ENCODE data around the gene SLC7A4.
"Not testable (repeated sequence)": the region's sequence is repeated elsewhere in the genome, so short reads cannot be mapped to it uniquely, and the experiment has no call there.

SLC7A4 gene

DNA sequence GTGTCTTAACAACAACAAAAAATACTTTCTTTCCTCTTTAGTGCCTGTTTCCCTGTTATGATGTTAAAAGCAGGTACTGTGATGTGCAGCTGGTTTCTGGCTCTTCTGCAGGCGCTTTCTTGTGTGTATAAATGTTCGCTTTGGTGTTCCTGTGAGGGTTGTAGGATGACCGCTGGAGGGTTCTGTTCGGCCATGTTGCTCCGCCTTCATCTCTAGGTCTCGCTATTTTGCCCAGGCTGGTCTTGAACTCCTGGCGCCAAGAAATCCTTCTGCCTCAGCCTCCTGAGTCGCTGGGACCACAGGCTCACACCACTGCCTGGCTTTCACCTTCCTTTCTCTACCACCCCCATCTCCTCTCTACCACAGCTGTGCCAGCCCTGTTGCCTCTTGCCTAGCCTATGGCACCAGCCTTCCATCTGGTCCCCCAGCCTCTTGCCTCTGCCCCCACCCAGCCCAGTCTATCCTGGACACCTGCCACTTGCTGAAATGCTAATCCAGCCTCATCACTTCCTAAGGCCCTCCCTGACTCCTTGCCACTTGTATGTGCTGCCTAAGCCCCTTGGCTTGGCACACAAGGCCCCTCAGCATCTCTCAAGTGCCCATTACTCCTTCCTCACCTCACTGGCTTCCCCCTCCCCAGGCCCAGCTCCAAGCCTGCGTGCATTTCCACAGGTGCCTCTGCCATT lies 18.9 kb upstream of the SLC7A4 start:
- Mint-ChIP-seq H3K4me1 (peaks cover 33% of the 10 kb centered on the region), H3K27ac (peak overlapping the region in 1 of 2 donors; percentile 43)

DNA sequence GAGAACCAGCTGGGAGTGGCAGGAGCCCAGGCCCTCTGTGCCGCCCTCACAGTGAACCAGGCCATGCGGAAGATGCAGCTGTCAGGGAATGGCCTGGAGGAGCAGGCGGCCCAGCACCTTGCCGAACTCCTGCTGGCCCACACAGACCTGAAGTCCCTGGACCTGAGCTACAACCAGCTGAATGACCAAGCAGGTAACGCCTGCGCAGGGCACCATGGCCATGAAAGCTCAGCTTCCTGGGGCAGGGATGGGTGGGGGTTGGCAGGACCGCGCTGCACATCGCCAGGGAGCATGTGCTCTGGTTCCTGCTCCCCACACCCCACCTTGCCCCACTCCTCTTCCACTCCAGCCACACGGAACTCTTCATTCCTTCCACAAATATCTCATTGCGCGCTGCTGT lies 16.6 kb upstream of the SLC7A4 start:
- H3K27ac Mint-ChIP-seq, DNase-seq, ATAC-seq, H3K4me3 Mint-ChIP-seq, H3K9me3 Mint-ChIP-seq: not testable (repeated sequence)
- Mint-ChIP-seq H3K4me1 (peaks cover 32% of the 10 kb centered on the region), H3K27me3 (peaks cover 18% of the 10 kb centered on the region)

More for the DNA sequence above, 18.9 kb upstream of the SLC7A4 start:
- Mint-ChIP-seq H3K4me3 (no peak overlapping the region), H3K27me3 (peaks cover 13% of the 10 kb centered on the region), H3K9me3 (no peaks in the 10 kb centered on the region)
- DNase-seq (no peak), ATAC-seq (no peak)

DNA sequence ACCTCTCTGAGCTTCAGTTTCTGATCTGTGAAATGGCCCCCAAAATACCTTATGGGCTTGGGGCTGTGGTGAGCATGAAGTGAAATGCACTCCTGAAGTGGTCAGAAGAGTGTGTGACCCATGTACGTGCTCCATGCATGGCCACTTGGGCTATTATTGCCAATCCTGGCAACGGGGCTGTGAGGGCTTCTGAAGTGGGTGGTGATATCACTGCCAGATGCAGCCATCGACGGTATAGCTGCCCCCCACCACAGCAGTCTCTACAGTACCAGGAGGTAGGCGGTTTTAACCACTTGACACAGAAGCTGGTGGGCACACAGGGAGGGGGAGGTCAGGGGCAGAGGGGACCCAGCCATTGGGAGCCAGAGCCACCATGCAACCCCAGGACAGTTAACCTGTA lies 16.1 kb upstream of the SLC7A4 start:
- not testable (repeated sequence) for H3K4me3 Mint-ChIP-seq, ATAC-seq, H3K27ac Mint-ChIP-seq, DNase-seq, H3K9me3 Mint-ChIP-seq
- Mint-ChIP-seq H3K27me3 (peaks cover 23% of the 10 kb centered on the region), H3K4me1 (peaks cover 37% of the 10 kb centered on the region)

DNA sequence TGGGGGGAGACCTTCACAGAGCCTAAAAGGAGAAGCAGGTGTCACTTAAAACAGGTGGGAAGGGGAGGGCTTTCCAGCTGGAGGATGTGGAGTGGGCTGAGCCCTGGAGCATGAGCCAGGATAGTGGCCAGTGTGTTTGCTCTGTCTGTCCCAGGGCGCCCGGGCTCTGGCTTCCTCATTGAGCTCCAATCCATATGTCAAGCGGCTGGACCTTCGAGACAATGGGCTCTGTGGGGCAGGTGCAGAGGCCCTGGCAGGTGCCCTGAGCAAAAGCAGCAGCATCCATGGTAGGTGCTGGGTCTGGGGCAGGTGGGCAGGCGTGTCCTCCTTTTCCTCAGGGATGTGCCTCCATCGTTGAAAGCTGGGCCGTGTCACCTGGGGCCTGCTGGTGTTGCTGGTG lies 15.4 kb upstream of the SLC7A4 start:
- ATAC-seq (no peak), DNase-seq (no peak)
- H3K4me1 Mint-ChIP-seq = peaks cover 43% of the 10 kb centered on the region
- H3K9me3 Mint-ChIP-seq = no peaks in the 10 kb centered on the region
- no peak overlapping the region for H3K4me3 Mint-ChIP-seq
- no peak overlapping the region for H3K27ac Mint-ChIP-seq
- H3K27me3 Mint-ChIP-seq = peaks cover 30% of the 10 kb centered on the region

DNA sequence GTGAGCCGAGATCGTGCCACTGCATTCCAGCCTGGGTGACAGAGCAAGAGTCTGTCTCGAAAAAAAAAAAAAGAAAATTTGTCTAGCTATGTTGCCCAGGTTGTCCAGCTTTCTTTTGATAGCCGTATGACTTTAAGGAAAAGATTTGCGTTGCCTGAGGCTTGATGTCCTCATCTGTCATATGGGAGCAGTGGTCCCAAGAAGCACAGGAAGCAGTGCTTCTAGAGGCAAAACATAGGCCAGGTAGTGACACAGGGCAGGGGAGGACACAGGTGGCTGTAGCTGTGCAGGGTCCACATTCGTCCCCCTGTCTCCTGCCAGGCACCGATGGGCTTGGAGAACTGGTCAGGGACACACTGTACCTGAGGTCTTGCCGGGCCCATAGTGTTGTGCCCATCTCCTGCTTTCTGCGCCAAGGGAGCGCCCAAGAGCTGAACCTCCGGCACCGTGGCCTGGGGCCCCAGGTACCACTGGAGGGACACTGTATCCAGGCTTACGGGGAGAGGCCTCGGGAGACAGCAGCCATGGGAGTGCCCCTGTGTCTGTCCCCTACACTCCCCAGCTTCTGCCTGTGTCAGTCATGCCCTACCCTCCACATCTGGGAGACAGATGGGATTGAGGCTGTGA lies 14.8 kb upstream of the SLC7A4 start:
- no peak for ATAC-seq

DNA sequence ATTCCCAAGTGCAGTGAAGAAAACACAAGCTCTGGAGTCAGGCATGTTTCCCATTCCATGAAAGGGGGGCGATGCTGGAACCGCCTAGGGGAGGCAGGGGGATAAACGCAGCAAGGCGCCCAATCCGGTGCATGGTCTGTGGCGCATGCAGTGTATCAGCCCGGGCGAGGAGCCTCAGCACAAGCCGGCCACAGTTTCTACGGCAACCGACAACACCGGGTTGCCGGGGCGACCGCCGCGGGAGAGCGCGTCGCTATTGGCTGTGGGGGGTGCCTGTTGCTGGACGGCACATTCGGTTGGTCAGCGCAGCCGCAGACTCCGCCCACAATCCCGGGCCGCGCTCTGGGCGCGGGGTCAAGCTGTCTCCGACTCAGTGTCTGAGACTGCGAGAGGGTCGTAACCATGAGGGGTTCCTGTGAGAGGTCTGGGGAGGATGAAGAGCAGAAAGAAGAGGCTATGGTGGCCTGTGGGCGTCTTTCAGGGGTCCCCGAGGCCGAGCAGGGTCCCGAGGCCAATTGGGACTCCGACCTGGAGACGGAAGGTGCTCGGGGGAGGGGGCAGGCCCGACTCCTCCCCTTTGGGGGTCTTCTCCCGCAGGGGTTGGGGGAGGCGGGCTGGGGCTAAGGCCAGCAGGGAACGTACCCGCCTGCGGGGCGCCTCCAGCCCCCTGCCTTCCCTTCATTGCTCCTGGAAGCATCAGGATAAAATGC lies 13.4 kb upstream of the SLC7A4 start, which contains the start of gene LRRC74B:
Gene LRRC74B (plus strand): TSS at position 362 of the 710 bp plus-strand sequence. CDS start 41 bp downstream, at position 403.
- Mint-ChIP-seq H3K27ac (peak within 1 kb of the TSS; percentile 88 to 95), H3K4me1 (peaks cover 31% of the 10 kb centered on the region), H3K4me3 (peak within 1 kb of the TSS; percentile 75 to 80), H3K9me3 (no peaks in the 10 kb centered on the region), H3K27me3 (peaks cover 41% of the 10 kb centered on the region)
- DNase-seq = peak; percentile 65 to 77
- ATAC-seq = peak; percentile 98

More for the DNA sequence above, 14.8 kb upstream of the SLC7A4 start:
- Mint-ChIP-seq H3K27me3 (peaks cover 36% of the 10 kb centered on the region), H3K4me3 (no peak overlapping the region), H3K4me1 (peaks cover 42% of the 10 kb centered on the region), H3K27ac (no peak overlapping the region), H3K9me3 (no peaks in the 10 kb centered on the region)
- DNase-seq = no peak

DNA sequence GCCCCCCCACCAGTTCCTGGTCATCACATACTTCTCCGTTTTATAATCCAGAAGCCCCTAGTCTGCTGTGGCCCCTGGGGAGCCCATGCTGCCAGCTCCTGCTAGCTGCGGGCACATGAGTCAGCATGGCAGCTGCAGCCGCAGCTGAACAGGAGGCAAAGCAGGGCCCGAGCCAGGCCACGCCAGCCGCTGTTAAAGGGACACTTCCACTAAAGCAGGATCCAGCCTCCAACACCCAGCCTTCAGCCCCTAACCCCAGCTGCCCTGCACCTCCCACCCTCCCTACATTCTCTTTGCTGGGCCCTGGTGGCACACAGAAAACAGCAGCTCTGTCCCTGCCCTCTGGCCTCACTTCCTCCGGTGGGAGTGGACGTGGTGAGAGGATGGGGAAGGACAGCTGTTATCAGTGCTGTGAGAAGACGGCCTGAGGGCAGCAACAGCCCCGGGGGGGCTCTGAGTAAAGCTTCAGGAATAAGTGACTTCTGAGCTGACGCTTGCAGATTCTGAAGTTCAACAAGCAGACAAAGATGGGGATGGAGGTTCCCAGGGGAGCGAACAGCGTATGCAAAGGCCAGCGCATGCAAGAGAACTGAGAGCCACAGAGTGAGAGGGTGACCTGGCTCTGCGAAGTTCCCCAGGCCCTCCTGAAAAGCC lies 12.7 kb upstream of the SLC7A4 start:
- peak; percentile 36 for ATAC-seq
- Mint-ChIP-seq H3K27ac (peak overlapping the region in 1 of 2 donors; percentile 95), H3K27me3 (peaks cover 41% of the 10 kb centered on the region), H3K4me1 (peaks cover 31% of the 10 kb centered on the region), H3K9me3 (no peaks in the 10 kb centered on the region), H3K4me3 (peak overlapping the region; percentile 75 to 80)
- DNase-seq = no peak

DNA sequence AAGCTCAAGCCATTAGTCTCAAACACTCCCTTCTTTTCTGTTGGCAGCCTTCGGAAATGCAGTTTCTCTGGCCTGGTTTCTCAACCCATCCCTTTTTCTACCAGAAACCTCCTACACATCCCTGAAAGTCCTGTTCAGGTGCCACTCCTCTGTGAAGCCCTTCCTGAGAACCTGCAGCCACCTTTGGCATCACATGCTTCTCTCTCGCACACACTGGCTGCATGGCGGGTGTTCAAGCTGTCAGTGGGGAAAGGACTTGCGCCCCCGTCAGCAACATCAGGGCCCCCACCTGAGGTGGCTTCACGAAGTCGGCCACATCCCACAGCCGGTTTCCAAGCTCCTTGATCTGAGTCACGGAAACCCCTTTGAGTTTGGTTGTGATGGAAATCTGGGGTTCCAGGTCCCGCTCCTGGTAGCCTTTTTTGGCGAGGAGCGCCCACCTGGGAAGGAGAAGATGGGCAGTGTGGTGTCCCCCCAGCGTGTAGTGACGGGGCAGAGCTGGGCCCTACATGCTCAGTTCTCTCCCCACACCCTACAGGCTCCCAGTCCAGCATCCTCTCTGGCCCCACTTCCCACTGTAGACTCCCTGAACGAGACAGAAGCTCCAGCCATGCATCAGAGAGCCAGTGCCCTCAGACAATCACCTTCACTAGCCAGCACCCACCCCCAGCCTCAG lies 11.6 kb upstream of the SLC7A4 start:
- Mint-ChIP-seq H3K4me3 (no peak overlapping the region), H3K27me3 (peaks cover 41% of the 10 kb centered on the region), H3K27ac (peak overlapping the region in 1 of 2 donors; percentile 6)

DNA sequence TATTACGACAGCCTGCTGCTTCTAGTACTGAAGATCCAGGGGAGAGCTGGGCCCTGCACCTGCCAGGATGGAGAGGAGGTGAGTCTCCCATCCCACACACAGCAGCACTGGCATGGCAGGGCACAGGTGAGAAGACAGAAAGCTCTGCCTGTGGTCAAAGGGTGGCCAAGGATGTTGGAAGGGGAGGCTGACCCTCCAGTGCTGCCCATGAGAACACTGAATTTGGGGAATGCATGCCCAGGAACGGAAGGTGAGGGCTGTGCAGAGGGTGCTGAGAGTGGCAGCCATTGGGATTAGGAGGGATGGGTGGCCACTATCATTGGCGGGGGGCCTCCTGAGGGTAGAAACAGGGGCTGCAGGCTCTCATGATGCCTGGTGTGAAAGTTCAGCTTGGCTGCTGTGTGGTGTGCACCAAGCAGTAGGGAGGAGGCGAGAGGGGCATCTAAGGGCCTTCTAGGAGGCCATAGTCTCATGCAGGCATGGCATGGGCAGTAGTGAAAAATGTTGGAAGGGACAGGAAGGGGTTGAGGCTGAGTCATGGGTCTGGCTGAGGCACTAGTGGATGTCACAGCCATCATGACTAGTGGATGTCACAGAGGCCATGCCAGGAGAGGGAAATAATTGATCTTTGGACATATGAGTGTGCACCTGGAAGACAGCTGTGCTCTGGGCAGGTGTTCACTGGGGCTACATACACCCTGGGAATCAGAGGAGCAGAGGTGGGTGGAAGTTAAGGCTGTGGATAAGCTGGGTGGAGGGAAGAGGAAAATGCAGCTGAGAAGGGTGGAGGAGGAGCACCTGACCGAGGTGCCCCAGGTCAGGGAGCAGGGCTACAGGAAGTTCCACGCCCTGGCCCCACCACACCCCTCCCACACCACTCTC lies 10.9 kb upstream of the SLC7A4 start:
- DNase-seq = no peak
- peak overlapping the region in 1 of 2 donors; percentile 48 for H3K27ac Mint-ChIP-seq
- H3K4me3 Mint-ChIP-seq = no peak overlapping the region
- peaks cover 31% of the 10 kb centered on the region for H3K4me1 Mint-ChIP-seq
- H3K9me3 Mint-ChIP-seq = no peaks in the 10 kb centered on the region
- peaks cover 41% of the 10 kb centered on the region for H3K27me3 Mint-ChIP-seq
- ATAC-seq = no peak

More for the DNA sequence above, 11.6 kb upstream of the SLC7A4 start:
- DNase-seq (no peak), ATAC-seq (no peak)
- Mint-ChIP-seq H3K4me1 (peaks cover 31% of the 10 kb centered on the region), H3K9me3 (no peaks in the 10 kb centered on the region)

DNA sequence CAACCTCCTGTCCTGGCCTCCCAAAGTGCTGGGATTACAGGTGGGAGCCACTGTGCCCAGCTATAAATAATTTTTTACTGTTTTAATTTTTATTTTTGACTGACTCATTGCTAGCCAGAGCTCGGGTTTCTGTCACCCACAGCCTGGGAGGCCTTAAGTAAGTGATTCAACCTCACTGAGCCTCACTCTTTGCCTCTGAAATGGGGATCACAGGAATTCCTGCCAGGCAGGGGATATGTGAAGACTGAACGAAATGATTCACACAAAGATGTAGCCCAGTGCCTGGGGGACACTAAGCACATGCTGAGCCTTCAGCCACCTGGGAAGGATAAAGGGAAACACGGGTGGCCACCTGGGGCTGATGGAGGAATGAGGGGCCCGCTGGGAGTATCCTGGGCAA lies 9.6 kb upstream of the SLC7A4 start:
- ATAC-seq (no peak), DNase-seq (no peak)
- Mint-ChIP-seq H3K4me1 (peaks cover 31% of the 10 kb centered on the region), H3K27ac (no peak overlapping the region), H3K4me3 (no peak overlapping the region), H3K9me3 (no peaks in the 10 kb centered on the region), H3K27me3 (peaks cover 41% of the 10 kb centered on the region)

DNA sequence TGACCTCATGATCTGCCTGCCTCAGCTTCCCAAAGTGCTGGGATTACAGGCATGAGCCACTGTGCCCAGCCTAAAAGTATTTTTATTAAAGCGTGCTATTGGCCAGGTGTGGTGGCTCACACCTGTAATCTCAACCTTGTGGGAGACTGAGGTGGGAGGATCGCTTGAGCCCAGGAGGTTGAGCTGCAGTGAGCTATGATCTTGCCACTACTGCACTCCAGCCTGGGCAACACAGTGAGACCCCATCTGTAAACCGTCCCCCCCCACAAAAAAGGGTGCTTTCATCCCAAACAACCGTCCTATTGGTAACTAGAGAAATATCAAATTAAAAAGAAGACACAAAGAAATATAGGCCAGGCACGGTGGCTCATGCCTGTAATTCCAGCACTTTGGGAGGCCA lies 6.8 kb upstream of the SLC7A4 start:
- ATAC-seq, H3K27ac Mint-ChIP-seq, H3K4me3 Mint-ChIP-seq, DNase-seq, H3K9me3 Mint-ChIP-seq: not testable (repeated sequence)
- H3K27me3 Mint-ChIP-seq = peaks cover 24% of the 10 kb centered on the region
- H3K4me1 Mint-ChIP-seq = peaks cover 12% of the 10 kb centered on the region

DNA sequence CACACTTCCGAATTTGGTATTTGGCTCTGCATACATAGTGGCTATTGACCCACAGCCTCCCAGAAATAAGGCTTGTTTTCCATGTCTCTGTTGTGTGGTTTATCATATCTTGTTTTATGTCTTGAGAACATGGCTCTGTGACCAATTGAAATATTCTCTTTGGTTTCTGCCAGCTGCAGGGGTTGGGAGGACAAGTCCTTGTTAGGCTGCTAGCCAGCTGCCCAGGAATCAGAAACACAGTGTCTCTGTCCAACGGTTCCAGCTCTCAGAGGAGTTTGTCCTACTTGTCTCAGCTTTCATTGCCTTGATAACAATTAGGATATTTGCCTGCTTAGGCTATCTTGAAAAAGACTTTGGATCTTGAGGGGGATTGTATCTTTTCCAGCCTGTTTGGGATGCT lies 6.0 kb upstream of the SLC7A4 start:
- ATAC-seq = no peak
- Mint-ChIP-seq H3K4me1 (peaks cover 5% of the 10 kb centered on the region), H3K9me3 (no peaks in the 10 kb centered on the region), H3K27ac (no peak overlapping the region), H3K27me3 (peaks cover 17% of the 10 kb centered on the region), H3K4me3 (no peak overlapping the region)
- DNase-seq = no peak

DNA sequence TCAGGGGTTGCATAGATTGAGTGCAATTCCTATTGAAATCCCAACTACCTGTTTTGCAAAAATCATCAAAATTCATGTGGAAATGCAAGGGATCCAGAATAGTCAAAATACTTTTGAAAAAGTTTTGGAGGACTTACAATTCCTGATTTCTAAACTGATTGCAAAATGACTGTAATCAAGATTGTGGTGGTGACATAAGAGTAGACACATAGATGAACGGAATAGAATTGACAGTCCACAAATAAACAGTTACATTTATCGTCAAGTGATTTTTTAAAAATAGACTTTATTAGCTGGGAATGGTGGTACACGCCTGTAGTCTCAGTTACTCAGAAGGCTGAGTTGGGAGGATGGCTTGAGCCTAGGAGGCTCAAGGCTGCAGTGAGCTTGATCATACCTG lies 2.6 kb upstream of the SLC7A4 start:
- peaks cover 20% of the 10 kb centered on the region for H3K27me3 Mint-ChIP-seq
- no peak for ATAC-seq
- H3K4me3 Mint-ChIP-seq = no peak overlapping the region

DNA sequence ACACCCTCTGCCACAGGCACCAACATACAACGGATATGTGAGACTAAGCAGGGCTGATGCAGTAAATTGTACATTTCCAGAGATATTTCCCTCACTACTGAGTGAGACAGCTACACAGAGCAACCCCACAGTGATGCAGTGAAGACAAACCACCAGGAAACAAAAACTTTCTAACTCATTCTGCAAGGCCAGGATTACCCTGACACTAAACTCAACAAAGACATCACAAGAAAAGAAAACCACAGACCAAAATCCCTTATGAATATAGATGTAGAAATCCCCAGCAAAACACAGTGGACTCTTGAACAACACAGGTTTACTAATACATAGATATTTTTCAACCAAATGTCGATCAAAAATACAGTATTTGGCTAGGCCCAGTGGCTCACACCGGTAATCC lies 1.5 kb upstream of the SLC7A4 start:
- peaks cover 28% of the 10 kb centered on the region for H3K4me1 Mint-ChIP-seq
- ATAC-seq = peak; percentile 87
- H3K4me3 Mint-ChIP-seq = no peak overlapping the region
- DNase-seq = no peak
- peaks cover 20% of the 10 kb centered on the region for H3K27me3 Mint-ChIP-seq
- H3K27ac Mint-ChIP-seq = peak overlapping the region in 1 of 2 donors; percentile 60
- H3K9me3 Mint-ChIP-seq = no peaks in the 10 kb centered on the region

More for the DNA sequence above, 2.6 kb upstream of the SLC7A4 start:
- Mint-ChIP-seq H3K4me1 (peaks cover 22% of the 10 kb centered on the region), H3K27ac (no peak overlapping the region), H3K9me3 (no peaks in the 10 kb centered on the region)
- DNase-seq = no peak
